ENCODE data around the gene MYLIP. TPM values are rescaled to one million over a fixed set of nuclear protein-coding genes. Genes with fewer than 3 reads are reported as not detected.
A peak's percentile ranks its signal among the peaks of the same experiment; 100 is the strongest.
"Not testable (repeated sequence)": the region's sequence is repeated elsewhere in the genome, so short reads cannot be mapped to it uniquely, and the experiment has no call there.

Gene MYLIP
- total RNA-seq, 1 donor = 35.8 TPM

DNA sequence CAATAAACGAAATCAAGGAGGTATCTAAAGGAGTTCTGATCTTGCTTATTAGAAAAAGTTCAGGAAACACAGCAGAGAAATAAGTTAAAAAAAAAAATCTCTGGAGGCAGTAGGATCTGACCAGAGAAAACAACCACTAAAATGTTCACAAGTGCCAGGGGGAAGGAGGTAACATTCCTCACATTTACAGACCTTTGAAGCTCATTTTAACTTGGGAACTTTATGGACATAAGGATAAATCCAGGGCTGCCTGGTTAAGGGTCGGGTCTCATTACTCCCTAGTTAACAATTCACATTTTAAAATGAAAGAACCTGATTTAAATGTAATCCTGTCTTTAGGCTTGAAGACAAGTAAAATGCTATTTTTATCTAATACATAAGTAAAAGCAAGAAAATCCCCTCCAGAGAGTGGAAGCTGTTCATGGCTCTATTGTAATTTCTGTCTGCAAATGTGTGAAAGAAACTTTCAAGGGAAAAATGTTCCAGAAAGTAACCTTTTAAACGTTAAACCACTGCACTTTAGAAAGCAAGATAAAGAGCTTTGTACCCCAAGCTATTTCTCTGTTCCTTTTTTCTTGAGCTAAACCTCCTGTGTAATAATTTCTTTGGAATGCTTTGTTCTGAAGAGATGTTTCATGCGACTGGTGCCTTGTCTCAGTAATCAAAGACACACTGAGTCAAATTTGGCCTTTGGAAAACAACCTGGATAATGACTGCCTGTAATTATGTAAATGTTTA is 38.2 kb downstream of the MYLIP start:
- DNase-seq (ENCODE audit: low read depth in 2 of 3, low spot score in 2 of 3) = no peak

DNA sequence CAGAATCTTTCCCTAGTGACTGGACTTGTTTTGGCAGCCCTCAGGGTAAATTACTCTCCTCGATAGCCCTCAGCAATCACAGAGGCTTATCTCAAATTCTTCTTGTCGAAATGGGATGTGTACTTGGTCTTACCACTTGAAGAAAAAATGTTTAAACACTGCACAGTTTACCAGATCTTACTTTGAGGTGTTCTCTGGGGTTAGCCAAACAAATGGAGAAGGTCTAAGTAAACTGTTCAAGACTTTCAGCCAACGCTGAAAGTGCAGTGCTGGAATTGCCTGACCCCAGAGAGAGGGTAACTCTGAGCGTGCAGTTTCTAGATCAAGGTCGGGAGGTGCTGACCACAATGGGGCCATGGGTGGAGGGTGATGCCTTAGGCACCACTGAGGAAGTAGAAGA is 39.2 kb downstream of the MYLIP start:
- DNase-seq (ENCODE audit: low read depth in 2 of 3, low spot score in 2 of 3) = no peak

- peak in 2 of 3 donors; percentile 53 to 79 for DNase-seq (ENCODE audit: low read depth in 2 of 3, low spot score in 2 of 3)
Measured at GRCh38 chr6:16168858-16169257, 40.0 kb downstream of the MYLIP start.

DNA sequence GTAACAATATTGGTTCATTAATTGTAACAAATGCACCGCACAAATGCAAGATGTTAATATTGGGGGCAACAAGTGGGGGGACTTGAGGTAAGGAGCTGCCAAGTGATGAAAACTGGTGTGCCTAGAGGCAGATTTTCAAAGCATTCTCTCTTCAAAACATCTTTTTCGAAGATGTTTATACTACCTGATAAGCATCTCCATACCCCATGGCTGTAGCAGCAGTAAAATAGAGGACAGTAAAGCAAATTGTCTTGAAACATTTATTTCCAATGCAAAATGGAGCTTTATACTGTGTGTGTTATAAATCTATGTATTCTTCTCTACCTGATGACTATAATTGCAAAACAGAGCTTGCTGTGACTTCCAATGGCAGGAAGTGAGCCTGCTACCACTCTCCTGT is 42.5 kb downstream of the MYLIP start:
- no peak for DNase-seq (ENCODE audit: low read depth in 2 of 3, low spot score in 2 of 3)

DNA sequence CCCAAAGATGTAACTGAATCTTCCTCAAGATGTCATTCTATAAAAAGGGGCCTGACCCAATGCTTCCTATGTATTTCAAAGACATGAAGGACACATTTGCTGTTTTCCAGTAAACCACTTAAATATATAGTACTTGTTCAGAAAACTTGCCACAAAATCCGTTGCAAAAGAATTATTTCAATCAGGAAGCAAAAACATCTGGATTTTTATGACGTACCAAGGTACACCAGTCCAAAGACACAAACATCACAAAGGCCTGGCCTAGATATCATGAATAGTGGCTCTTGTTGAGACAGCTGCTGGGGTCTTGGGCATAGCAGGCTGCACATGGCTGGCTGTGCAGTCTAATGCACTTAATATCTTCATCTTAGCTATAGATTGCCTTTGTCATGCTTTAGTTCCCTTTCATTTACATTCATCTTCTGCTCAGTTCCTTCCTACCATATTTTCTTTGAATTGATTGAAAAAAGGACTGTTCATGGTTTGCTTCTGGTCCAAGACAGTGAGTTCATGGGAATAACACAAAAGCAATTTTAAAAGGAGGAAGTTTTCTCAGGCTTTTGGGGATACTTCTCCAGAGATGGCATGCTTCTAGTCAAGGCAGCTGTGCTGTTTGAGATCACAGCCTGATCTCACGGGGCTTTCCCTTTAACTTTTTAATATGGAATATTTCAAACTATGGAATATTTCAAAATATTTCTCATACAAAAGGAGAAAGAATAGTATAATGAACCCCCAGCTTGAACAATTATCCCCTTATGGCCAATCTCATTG is 44.5 kb downstream of the MYLIP start:
- DNase-seq (ENCODE audit: low read depth in 2 of 3, low spot score in 2 of 3) = no peak

DNA sequence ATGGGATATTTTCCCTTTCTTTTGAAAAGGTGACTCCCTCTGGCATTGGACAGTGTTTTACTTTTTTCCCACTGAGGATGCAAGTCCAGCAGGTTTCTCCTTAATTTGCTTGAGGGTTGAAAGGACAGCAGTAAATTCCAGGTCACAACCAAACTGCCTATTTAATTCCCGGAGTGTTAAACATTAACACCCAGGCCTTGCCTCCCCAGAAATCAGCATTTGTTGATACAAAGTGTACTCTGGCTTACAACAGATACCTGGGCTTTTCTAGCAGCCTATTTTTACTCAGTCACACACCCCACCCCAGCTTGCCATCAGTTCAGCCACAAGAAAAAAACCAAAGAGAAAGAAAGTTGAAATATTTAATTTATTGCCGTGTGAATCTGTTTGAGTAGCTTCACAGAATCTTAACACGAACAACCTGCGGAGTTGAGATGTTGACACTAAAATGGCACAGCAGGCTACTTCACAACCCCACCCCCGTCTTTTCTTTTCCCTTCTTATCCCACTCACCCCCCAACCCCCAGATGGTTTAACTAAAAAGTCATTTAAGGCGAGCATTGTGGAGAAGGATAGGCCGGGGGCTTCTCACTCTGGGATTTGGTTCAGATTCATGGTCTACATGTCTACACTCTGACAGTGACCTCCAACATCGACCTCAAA is 45.7 kb downstream of the MYLIP start:
- DNase-seq (ENCODE audit: low read depth in 2 of 3, low spot score in 2 of 3) = no peak

DNA sequence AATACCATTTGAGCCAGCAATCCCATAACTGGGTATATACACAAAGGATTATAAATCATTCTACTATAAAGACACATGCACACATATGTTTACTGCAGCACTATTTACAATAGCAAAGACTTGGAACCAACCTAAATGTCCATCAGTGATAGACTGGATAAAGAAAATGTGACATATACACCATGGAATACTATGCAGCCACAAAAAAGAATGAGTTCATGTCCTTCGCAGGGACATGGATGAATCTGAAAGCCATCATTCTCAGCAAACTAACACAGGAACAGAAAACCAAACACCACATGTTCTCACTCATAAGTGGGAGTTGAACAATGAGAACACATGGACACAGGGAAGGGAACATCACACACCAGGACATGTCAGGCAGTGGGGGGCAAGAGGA is 47.7 kb downstream of the MYLIP start:
- DNase-seq (ENCODE audit: low read depth in 2 of 3, low spot score in 2 of 3) = not testable (repeated sequence)

DNA sequence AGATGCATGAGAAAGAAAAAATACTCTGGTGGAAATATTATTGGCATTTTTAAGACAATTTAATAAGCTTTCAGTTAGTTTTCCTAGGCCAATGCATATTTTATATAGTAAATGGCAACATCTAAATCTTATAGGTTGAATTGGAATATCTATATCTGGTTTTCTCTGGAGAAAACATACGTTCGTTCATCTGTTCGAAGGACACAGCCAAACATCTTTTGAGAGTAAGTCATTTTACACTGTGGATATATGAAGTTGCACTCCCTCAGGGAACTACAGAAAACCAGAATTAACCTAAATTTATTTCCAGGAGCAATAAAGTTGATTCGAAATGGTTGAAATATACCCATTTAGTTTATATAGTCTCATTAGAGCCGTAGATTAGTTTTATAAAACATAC is 49.0 kb downstream of the MYLIP start:
- DNase-seq (ENCODE audit: low read depth in 2 of 3, low spot score in 2 of 3) = no peak

DNA sequence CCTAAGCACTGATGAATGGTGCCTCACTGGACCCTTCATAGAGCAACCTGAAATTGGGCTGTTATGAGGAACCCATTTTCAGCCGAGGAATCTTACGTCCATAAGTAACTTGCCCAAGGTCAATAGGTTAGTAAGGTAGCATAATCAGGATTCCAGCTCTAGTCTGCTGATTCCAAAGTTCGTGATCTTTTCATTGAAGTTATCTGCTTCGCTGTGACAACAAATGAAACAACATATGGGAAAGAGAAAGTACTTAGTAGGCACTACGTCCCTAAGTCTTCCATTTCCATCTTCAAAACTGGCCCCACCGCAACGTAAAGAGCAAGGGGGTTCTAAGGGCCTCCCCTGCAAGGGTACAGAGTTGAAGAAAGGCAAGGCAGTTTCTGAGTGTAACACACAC is 49.5 kb downstream of the MYLIP start:
- DNase-seq (ENCODE audit: low read depth in 2 of 3, low spot score in 2 of 3) = no peak

DNA sequence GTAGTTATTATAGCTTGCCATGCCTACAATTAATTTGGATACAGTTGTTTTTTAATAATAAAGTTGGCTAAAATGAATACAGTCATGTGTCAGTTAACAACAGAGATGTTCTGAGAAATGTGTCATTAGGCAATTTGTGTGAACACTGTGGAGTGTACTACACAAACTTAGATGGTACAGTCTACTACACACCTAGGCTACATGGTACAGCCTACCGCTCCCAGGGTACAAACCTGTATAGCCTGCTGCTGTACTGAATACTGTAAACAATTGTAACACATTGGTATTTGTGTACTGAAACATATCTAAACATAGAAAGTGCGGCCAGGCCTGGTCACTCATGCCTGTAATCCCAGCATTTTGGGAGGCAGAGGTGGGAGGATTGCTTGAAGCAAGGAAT is 50.2 kb downstream of the MYLIP start:
- no peak for DNase-seq (ENCODE audit: low read depth in 2 of 3, low spot score in 2 of 3)

- DNase-seq (ENCODE audit: low read depth in 2 of 3, low spot score in 2 of 3) = peak; percentile 47 to 92 (median 74)
Measured at GRCh38 chr6:16179970-16180431, 51.1 kb downstream of the MYLIP start.

GRCh38 chr6:16180696-16181438 is 52.0 kb downstream of the MYLIP start:
- no peak for DNase-seq (ENCODE audit: low read depth in 2 of 3, low spot score in 2 of 3)

GRCh38 chr6:16181439-16182297 is 52.8 kb downstream of the MYLIP start:
- DNase-seq (ENCODE audit: low read depth in 2 of 3, low spot score in 2 of 3) = no peak

- DNase-seq (ENCODE audit: low read depth in 2 of 3, low spot score in 2 of 3) = peak in 1 of 3 donors; percentile 65
Measured at GRCh38 chr6:16183187-16183664, 54.3 kb downstream of the MYLIP start.

- peak in 1 of 3 donors; percentile 60 for DNase-seq (ENCODE audit: low read depth in 2 of 3, low spot score in 2 of 3)
Measured at GRCh38 chr6:16184129-16184528, 55.2 kb downstream of the MYLIP start.

DNA sequence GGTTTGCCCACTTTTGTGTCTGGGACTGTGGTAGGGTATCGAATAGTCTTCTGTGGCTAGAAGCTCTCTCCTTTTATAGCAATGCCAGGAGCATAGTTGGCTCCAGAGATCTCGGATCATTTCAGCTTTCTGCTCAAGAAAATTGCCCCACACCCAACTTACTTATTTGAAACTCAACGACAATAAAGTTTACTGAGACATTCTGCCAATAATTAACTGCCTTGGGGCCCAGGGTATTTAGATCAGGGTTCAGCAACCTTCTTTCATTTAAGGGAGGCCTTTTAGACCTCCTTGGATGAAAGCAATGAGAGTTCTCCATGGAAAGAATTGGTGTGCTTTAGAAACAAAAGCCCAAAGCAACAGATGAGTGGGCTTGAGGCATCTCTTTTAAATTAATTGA is 55.7 kb downstream of the MYLIP start:
- no peak for DNase-seq (ENCODE audit: low read depth in 2 of 3, low spot score in 2 of 3)

DNA sequence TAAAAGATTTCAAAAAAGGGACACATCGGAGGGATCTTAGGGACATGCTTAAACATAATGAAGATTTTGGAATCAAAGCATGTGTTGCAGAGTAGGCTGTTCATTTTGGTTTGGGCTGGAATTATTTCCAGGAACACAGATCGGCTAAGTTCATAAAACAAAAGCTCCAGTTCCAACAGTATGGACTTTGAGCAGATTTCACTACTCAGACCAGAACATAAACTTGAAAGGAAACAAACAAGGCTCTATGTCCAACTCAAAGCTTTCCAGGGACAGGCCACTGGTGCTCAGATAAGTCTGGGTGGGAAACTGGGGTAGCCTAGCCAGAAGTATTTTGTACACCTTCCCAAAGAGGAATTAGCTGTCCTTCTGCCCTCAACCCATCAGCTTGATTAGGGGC is 58.3 kb downstream of the MYLIP start:
- no peak for DNase-seq (ENCODE audit: low read depth in 2 of 3, low spot score in 2 of 3)

DNA sequence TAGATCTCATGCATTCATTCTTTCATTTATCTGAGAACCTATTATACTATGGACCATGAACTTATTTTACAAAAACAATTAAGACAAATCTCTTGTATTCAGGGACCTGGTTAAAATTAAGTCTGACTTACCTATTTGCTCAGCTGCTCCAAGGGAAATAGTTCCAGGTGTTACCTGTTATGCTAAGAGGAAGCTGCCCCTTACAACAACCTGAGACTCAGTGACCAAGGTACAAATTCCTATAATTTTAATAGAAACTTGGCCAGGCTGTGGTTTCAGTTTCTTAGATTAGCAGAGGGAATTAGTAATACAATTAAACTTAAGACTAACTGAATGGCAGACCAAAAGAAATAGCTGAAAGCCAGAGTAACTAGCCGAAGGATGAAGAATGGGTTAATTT is 61.3 kb downstream of the MYLIP start:
- DNase-seq (ENCODE audit: low read depth in 2 of 3, low spot score in 2 of 3) = no peak

DNA sequence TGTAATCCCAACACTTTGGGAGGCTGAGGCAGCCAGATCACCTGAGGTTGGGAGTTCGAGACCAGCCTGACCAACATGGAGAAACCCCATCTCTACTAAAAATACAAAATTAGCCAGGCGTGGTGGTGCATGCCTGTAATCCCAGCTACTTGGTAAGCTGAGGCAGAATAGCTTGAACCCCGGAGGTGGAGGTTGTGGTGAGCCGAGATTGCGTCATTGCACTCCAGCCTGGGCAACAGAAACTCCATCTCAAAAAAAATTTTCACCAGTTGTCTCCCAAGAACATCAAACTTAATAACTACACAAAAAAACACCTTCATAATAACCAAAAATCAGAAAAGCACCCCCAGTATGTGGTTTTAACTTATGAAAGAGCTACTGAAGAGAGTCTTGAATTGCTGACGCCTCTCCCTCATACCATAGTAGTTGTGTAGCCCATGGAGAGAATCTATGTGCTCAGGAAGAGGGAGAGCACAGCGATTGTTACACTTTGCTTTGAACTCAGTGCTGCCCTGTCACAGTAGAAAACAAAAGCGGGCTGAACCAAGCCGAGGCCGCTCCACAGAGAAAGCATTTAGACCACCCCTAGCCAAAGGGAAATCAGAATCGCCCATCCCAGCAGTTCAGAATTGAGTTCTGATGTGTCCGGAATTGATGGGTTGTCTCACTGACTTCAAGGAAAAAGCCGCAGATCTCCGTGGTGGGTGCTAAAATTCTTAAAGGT is 67.5 kb downstream of the MYLIP start:
- no peak for DNase-seq (ENCODE audit: low read depth in 2 of 3, low spot score in 2 of 3)

Data from hematopoietic multipotent progenitor cell (in vitro differentiated cells).